ENCODE results near the gene KCNH8.

KCNH8 gene

DNA sequence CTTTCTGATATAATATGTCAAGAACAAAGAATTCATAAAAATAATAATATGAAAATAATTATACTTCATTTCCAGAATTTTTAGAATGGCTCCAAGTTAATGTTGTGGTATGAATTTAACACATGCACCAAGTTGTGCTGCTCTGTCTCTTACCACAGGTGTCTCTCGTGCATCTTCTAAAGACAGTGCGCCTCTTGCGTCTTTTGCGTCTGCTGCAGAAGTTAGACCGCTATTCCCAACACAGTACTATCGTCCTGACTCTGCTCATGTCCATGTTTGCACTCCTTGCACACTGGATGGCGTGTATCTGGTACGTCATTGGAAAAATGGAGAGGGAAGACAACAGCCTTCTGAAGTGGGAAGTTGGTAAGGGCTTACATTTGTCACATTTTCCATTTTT, 246.6 kb downstream of the KCNH8 start:
- no peak for DNase-seq

DNA sequence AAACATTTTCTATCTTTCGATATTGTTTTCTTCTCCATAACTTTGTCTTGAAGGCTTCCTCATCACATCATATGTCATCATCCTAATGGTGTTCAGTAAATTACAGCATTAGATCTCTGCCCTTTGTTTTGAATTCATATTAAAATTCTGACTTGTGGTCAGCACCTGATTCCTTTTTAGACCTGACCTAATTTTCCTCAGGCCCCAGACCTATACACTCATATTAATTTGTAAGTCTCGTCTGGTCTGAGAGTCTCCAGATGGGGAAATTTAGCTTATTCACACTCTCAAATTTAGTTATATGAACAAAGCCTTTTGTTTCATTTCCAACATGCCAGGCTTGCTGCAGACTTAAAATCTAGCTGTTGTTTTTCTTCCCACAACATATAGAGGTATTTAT, 248.4 kb downstream of the KCNH8 start:
- no peak for DNase-seq

- DNase-seq: no peak
Observed at GRCh38 chr3:19399356-19399755, 251.0 kb downstream of the KCNH8 start.

DNA sequence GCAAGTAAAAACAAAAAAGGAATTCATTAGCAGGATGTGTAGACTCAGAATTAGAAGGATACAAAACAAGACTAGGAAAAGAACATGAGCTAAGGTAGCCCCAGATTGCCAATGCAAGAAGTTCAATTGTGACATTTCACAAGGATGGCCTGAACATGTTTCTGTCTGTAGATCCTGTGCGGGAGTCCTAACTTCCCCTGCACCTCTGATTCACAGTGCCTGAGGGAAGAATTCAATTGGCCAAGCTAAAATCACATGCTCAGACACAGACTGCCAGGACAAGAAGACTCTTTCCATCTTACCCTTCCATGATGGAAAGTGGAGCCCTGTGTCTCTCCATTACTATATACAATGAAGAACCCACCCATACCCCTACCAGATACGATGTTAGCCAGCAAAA, 251.5 kb downstream of the KCNH8 start:
- DNase-seq: no peak

DNA sequence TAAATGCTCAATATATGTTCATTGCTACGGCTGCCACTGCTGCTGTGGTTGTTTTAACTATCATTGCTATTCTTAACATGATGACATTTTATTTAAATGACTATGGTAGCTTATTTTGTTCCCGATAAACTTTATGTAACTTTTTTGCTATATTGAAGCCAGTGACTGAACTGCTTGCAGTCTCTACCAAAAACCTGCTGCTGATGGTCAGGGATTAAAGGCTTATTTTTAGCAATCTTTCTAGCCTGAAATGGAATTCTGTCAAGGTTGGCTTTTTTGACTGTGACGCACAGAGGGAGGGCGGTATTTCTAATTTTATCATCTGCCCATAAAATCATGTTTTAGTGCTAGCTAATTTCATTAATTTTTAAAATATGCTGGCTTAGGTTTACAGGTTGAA, 271.8 kb downstream of the KCNH8 start:
- DNase-seq: no peak

- no peak for DNase-seq
Observed at GRCh38 chr3:19425825-19426224, 277.5 kb downstream of the KCNH8 start.

GRCh38 chr3:19427422-19428149, 279.3 kb downstream of the KCNH8 start:
- no peak for DNase-seq

GRCh38 chr3:19428729-19429128, 280.4 kb downstream of the KCNH8 start:
- no peak for DNase-seq

DNA sequence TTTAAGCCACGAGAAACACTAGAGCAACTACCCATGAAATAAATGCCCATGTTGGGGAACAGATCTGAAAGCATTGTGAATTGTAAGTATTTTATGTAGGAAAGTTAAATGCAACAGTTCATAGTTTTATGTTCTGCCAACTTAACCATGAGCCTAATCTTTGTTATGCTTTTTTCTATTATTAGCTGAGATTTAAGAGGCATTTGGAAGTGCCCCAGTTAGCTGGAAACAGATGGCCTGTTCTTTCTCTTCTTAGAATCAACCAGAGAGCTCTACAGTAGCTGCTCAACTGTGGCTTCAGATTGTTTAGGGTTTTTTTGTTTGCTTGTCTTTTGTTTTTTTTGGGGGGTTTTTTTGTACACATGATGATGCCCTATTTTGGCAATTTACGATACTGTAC, 284.4 kb downstream of the KCNH8 start:
- no peak for DNase-seq

DNA sequence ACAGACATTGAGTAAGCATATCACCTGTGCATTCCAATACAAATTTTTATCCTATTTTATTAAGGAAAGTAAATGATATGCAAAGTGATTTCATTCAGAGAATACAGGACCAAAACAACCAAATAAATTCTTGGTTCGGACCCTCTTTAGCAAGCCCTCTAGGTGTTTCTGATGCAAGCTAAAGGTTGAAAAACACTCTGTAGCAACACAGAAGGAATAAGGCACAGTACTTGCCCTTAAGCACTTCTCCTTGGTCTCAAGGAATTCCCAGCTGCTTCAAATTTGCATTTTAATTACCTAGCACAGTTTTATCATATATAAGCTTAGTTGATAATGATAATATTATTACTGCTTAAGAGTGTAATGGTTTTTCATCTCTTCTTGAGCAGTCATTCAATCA, 288.4 kb downstream of the KCNH8 start:
- no peak for DNase-seq

GRCh38 chr3:19439944-19440343, 291.6 kb downstream of the KCNH8 start:
- no peak for DNase-seq

DNA sequence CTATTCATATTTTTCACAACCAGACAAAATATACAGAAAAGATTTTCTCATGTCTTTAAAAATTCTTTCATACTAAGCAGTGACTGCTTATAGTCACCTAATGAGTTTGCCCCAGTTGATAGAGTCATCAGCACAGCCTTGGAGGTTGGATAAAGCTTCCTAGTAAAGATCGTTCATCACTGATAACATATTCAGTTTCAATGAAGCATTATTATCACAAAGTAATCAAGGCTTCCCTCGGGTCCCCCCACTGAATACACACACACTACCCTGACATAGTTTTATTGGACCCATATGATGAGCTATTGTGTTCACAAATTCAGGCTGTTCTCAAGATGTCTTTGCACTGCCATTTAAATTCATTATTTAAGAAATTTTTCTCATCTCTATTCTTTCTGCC, 297.8 kb downstream of the KCNH8 start:
- no peak for DNase-seq

- no peak for DNase-seq
Observed at GRCh38 chr3:19446687-19447086, 298.4 kb downstream of the KCNH8 start.

- DNase-seq: no peak
Observed at GRCh38 chr3:19455546-19455945, 307.2 kb downstream of the KCNH8 start.

GRCh38 chr3:19456738-19457137, 308.4 kb downstream of the KCNH8 start:
- no peak for DNase-seq

GRCh38 chr3:19457449-19457848, 309.1 kb downstream of the KCNH8 start:
- DNase-seq: no peak

DNA sequence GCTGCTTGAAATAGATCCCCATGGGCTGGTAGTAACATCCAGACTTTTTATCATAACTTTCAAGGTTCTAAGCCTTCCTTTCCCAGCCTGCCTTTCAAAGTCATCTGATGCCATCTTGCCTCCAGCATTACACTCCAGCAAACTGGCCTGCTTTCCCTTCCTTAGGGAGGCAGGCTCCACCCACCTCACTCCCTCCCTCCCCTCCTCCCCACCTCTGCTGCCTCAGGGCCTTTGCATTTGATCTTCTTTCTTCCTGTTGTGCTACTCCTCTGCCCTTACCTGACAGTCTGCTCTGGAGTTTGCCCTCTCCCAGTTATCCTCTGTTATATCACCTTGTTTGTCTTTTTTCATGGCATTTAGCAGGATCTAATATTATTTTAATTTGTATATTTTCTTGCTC, 319.5 kb downstream of the KCNH8 start:
- no peak for DNase-seq

- no peak for DNase-seq
Observed at GRCh38 chr3:19471138-19471537, 322.8 kb downstream of the KCNH8 start.

- DNase-seq: no peak
Observed at GRCh38 chr3:19473971-19474580, 325.8 kb downstream of the KCNH8 start.

DNA sequence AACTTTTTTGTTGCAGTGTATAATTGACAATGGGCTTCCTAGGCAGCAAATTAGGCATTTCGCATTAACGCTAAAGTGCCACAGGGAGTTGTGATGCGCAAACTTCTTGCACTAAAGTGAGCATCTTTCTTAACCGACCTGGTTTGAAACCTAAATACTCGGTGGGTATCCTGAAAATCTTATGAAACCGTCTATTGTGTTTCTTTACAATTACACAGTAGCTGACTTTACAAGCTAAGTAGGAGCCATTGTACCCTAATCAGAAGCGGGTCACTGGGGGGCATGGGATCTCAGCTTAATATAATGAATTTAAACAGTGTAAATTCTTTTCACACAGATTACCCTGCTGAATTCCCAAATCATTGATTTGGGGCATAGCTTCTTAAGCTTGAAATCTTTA, 328.0 kb downstream of the KCNH8 start:
- DNase-seq: no peak

GRCh38 chr3:19485267-19485666, 337.0 kb downstream of the KCNH8 start:
- no peak for DNase-seq

- DNase-seq: no peak
Observed at GRCh38 chr3:19487386-19487785, 339.1 kb downstream of the KCNH8 start.

GRCh38 chr3:19488939-19489338, 340.6 kb downstream of the KCNH8 start:
- DNase-seq: no peak

- no peak for DNase-seq
Observed at GRCh38 chr3:19489936-19490335, 341.6 kb downstream of the KCNH8 start.

DNA sequence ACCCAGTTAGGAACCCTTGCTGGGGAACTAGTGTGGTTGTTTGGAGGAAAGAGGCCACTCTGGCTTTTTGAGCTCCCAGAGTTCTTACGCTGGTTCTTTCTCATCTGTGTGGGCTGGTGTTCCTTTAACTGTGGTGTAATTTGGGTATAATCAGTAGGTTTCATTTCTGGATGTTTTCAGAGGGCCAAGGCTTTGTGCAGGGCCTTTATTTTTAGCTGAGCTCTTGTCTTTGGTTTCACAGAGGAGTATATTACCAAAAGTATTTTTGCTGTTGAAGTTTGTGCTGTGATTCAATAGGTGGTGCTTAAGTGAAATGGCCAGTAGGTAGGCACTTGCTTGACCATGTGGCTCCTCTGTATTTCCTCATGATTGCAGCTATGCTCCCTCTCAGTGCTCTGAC, 357.9 kb downstream of the KCNH8 start:
- no peak for DNase-seq

Measured in fibroblast of skin of right biceps (primary cell).